ENCODE data around the gene UBFD1.
"Not testable (repeated sequence)": the region's sequence is repeated elsewhere in the genome, so short reads cannot be mapped to it uniquely, and the experiment has no call there.

Gene UBFD1

DNA sequence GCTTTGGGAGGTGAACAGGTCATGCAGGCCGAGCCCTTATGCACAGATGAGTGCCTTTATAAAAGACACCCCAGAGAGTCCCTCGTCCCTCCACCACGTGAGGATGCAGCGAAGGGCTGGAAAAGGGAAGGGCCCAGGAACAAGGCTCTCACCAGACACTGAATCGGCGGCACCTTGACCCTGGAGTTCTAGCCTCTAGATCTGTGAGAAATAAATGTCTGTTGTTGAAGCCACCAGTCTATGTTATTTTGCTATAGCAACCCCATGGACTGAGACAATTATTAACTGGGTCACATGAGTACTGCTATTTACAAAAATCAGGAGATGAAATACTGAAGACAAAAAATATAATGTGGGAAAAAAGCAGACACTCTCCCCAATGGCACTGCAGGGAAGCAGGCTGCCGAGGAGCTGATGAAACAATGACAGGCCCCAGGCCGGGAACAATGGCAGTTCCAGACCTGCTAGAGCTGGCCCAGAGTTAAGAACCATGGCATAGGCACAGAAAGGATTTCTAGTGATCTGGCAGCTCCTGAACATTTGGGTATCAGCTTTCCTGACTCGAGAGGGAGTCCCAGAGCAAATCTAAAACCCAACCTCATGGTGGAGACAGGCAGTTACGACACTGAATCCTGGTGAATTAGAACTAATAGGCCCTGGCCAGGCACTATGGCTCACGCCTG lies 29.4 kb upstream of the UBFD1 start:
- DNase-seq (ENCODE audit: low read depth) = no peak

DNA sequence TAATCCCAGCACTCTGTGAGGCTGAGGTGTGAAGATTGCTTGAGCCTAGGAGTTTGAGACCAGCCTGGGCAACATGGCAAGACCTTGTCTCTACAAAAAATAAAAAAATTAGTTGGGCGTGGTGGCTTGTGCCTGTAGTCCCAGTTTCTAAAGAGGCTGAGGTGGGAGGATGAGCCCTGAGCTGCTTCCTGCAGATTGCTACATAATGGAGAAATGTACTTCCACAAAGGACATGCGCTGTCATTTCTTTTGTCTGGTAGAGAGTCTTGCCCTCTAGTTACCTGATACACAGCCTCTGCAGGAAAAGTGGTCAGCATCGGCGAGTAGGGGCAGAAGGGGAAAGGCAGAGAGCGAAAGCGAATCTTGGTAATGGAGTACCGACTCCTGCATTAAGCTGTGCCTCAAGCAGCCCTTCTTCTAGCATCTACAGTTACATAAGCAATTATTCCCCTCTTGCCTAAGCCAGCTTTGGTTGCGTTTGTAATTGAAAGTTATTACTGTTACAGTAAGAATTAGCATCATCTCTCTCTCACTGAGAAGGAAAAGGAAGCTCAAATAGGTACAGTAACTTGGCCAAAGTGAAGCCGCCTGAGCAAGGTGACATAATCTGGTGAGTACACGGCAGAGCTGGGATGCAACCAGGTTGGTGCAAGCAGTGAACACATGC lies 28.8 kb upstream of the UBFD1 start:
- DNase-seq (ENCODE audit: low read depth) = no peak

DNA sequence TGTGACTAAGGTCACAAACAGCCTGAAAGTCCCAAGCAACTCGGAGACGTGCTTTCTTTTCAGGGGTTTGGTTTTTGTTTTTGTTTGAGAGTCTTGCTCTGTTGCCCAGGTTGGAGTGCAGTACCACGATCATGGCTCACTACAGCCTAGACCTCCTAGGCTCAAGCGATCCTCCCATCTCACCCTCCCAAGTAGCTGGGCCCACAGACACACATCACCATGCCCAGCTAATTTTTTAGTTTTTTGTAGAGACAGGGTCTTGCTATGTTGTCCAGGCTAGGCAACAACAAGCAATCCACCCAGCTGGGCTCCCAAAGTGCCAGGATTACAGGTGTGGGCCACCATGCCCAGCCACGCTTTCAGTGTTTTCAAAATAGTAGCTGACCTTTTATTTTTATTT lies 27.5 kb upstream of the UBFD1 start:
- no peak for DNase-seq (ENCODE audit: low read depth)

DNA sequence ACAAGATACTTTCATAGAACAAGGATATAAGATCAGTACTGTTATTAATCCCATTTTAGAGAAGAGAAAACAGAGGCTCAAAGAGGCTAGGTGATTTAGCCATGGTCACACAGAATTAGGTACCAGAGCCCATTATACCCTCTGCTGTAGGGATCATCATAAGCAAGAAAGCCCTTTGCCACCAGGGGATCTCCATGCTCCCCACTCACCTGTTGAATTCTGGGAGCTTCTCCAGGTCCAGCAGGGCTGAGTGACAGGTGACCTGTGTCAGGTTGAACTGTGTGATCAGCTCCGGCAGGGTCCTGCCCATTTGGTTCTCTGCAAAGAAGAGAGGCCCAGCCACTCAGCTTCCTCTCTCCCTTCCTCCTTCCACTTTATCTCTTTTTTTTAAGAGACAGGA lies 25.1 kb upstream of the UBFD1 start:
- DNase-seq (ENCODE audit: low read depth) = no peak

DNA sequence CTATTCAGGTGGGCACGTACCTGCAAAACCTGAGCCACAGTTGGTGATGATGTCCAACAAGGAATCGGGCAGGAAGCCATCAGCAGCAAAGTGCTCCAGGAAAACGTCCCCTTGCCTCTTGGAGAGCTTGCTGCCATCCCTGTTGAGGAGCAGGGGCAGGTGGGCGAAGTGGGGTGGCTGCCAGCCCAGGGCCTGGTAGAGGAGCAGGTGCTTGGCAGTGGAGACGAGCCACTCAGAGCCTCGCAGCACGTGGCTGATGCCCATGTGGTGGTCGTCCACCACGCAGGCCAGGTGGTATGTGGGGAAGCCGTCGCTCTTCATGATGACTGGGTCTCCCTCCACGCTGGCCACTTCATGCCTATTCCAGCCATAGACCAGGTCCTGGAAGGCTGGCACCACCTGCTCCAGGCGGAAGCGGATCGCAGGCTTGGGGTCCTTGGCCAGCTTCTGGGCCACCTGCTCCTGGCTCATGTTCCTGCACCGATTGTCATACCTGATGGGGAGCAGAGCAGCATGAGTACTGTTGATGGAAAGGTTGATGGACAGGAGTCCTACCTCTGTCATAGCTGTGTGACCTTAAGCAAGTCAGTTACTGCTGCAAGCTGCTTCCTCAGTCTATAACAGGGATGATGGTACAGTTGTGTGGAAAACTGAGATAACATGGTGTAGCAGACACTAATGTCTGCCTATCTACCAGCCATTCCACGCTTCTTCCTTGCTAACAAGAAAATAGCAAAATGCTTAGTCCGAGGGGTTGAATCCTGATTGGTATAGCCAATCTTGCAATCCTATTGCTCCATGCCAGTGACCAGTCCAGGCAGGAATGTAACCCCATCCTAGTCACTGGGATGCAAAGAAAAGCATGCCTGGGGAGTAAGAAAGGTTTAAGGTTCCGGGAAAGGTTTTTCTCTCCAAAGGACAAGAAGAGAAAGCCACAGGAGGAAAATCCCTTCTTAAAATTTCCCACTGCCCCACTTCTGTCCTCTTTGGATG lies 22.4 kb upstream of the UBFD1 start:
- DNase-seq (ENCODE audit: low read depth) = no peak

DNA sequence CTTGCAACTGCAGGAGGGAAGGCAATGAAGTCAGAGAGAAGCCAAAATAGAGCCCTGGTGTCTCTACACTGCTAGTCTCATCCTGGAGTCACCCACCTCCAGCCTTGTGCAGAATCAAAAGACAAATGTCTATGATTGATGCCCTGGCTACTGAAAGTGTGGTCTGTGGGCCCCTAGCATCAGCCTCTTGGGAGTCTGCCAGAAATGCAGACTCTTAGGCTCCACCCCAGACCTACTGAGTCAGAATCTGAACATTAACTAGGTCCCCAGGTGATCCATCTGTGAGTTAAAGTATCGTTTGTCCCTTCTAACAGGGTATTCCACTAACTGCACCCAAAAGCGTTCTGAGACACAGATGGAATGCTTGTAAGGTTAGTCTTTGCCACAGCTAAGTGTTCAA lies 21.6 kb upstream of the UBFD1 start:
- DNase-seq (ENCODE audit: low read depth) = no peak

DNA sequence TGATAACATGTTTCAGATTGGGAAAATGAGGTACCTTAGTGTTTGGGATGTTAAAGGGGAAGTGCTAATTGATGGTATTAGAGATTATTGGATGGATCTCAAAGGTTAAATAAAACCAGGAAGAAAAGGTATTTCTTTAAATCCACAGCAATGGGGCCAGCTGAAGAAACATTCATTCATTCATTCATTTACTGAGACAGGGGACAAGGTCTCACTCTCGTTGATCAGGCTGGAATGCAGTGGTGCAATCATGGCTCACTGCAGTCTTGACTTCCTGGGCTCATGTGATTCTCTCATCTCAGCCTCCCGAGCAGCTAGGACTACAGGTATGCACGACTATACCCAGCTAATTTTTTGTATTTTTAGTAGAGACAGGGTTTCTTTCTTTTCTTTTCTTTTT lies 20.1 kb upstream of the UBFD1 start:
- DNase-seq (ENCODE audit: low read depth) = no peak

DNA sequence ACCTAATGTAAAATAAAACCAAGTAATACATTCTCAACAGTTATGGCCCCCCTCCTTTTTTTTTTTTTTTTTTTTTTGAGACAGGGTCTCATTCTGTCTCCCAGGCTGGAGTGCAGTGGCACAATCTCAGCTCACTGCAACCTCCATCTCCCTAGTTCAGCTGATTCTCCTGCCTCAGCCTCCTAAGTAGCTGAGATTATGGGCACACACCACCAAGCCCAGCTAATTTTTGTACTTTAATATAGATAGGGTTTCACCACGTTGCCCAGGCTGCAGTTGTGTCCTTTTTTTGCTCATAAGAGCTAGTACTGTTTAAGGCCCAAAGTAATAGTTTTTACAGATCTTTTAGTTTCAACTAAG lies 18.6 kb upstream of the UBFD1 start:
- no peak for DNase-seq (ENCODE audit: low read depth)

DNA sequence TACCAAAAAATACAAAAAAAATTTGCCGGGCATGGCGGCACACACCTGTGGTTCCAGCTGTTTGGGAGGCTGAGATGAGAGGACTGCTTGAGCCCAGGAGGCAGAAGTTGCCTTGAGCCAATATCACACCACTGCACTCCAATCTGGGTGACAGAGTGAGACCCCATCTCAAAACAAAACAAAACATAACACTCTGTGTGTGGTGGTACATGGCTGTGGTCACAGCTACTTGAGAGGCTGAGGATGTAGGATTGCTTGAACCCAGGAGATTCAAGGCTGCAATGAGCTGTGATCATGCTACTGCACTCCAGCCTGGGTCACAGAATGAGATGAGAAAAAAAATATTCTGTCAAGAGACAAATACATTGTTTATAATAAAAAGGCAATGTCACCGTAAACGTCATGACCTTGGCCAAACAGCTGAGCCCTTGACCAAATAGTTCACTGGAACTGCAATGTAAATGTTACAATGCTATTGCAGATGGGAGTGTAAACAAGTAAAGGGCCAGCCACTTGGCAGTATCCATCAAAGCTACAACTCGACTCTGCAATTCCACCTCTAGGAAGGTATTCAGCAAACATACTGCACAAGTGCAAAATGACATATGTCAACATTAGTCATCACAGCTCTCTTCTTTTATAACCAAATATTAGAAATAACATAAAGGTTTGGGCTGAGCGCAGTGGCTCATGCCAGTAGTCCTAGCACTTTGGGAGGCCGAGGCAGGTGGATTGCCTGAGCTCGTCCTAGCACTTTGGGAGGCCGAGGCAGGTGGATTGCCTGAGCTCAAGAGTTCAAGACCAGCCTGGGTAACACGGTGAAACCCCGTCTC lies 17.3 kb upstream of the UBFD1 start:
- DNase-seq (ENCODE audit: low read depth) = no peak

DNA sequence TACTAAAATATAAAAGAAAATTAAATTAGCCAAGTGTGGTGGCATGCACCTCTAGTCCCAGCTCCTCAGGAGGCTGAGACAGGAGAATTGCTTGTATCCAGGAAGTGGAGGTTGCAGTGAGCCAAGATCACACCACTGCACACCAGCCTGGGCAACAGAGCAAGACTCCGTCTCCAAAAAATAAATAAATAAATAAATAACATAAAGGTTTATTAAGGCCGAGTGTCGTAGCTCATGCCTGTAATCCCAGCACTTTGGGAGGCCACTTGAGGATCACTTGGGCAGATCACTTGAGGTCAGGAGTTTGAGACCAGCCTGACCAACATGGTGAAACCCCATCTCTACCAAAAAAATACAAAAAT lies 16.7 kb upstream of the UBFD1 start:
- not testable (repeated sequence) for DNase-seq (ENCODE audit: low read depth)

DNA sequence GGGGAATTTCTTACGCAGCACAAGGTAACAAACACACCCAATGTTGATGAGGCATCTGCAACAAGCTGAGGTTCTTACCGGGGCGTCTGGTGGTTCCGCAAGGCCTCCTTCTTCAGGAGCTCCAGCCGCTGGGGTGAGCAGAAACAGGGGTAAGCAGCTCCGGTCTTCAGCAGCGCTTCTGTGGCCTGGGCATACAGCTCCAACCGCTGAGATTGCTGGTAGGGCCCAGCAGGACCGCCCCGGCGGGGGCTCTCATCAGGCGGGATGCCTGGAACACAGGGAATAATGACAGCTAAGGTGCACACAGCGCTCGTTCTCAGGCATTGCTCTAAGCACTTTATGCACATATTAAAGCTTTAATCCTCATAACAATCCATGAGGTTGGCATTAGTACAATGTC lies 13.1 kb upstream of the UBFD1 start:
- no peak for DNase-seq (ENCODE audit: low read depth)

DNA sequence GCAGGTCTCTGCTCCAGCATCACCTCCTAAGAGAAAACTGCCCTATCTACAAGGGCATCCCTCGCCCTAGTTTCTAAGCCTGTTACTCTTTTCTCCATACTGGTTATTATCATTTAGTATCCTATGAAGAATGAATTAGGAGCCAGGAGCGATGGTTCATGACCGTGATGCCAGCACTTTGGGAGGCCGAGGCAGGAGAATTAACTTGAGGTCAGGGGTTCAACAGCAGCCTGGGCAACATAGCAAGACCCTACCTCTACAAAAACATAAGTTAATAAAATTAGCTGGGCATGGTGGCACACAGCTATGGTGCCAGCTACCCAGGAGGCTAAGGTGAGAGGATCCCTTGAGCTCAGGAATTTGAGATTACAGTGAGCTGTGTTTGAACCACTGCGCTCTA lies 7.6 kb upstream of the UBFD1 start:
- no peak for DNase-seq (ENCODE audit: low read depth)

DNA sequence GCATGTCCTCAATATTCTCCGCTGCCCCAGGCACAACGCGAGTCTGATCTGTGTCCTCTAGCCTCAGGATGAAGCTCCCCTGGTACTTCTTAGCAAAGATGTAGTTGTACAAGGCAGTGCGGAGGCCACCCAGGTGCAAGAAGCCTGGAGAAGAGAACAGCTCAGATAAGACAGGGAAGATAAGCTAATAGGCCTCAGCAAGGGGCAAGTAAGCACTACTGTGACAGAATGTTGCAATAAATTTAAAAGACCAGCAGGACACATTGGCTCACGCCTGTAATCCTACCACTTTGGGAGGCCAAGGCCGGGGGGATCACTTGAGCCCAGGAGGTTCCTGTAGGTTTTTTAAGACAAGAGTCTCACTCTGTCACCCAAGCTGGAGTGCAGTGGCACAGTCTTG lies 5.4 kb upstream of the UBFD1 start:
- no peak for DNase-seq (ENCODE audit: low read depth)

DNA sequence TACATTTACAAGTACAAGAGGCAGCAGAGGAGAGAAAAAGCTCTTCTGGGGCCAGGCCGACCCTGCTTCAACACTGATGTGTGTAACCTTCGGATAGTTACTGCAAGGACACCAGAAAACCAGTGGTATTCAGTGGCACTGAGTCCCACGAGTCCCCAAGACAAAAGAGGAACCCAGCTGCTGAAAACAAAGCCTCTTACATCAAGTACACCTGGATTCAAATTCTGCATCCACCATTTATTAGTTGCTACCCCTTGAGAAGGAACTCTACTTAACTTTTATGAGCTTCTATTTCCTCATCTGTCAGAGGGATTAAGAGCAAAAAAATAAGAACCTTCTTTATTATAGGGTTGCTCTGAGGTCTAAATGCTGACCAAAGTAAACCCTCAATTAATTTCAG lies 3.0 kb upstream of the UBFD1 start:
- DNase-seq (ENCODE audit: low read depth) = no peak

DNA sequence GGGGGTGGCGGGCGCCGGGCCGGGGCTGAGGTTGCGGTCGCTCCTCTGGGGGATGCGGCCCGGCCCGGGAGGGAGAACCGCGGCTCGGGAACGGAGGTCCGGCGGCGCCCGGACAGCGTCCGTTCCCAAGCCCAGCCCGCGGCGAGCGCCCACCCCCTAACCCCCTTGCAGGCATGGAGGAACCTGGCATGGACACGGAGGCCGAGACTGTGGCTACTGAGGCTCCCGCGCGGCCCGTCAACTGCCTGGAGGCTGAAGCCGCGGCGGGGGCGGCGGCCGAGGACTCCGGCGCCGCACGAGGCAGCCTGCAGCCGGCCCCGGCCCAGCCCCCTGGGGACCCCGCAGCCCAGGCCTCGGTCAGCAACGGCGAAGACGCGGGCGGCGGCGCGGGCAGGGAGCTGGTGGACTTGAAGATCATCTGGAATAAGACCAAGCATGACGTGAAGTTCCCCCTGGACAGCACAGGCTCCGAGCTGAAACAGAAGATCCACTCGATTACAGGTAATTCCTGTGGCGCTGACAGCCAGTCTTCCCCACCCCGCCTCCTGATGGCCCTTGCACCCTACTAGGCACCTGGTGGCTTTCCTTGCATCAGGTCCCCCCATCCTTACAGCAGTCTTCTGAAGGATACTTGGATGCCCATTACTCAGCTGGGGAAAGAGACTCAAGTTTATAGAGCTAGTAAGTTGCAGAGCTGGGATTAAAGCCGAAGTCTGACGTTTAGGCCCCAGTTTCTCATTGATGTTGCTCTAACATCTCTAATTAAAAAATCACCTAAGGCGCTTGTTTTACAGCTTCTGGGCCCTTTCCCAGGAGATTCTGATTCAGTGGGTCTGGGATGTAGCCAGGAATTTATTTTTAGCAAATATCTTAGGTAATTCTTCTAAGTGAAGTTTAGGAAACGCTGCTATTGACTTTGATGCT lies 514 bp downstream of the UBFD1 start:
- DNase-seq (ENCODE audit: low read depth) = no peak

DNA sequence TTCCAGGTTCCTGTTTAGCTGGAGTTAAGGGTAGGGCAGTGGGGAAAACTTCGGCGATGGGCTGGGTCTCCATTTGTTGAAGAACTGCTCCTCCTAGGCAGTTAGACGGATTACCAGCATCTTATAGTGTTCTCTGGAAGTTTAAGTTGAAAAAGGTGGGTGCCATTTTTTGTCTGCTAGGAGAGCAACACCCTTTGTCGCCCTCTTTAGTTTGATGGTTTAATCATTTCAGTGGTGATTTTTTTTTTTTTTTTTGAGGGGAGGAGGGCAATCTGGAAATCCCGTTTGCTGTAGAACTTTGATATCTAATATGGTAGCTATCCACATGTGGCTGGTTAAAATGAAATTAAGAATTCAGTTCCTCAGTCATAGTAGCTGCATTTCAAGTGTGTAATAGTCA lies 4.1 kb downstream of the UBFD1 start:
- no peak for DNase-seq (ENCODE audit: low read depth)

DNA sequence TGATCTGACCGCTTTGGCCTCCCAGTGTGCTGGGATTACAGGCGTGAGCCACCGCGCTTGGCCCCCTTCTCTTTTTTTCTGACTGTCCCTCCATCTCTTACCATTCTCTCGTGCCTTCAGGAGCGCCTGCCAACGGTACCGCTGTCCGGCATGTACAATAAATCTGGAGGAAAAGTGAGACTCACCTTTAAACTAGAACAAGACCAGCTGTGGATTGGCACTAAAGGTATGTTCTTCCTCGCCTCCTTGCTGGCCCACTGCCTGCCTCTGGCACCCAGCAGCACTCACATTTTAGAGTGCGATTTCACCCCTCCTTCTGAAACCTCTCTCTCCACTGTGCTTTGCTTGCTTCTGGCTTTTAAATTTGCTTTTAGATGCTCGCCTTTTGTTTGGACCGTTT lies 5.0 kb downstream of the UBFD1 start:
- no peak for DNase-seq (ENCODE audit: low read depth)

DNA sequence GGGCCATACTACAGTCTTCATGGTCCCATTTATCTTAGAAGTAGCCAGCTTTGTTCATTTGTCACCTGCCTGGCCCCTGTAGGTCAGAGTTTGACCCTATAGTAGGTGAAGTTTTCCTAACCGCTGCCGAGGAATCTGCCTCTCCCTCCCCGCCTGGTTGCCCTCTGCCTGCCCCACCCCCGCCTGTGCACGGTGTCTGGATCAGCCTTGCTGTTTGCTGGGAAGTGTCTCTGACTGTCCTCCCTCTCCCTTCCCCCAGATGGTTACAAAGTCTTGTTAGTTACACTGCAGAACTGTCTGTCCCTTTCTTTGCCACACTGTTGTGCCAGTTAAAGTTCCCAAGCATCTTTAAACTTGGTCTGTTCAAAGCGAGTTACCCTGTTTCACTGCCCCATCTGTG lies 5.7 kb downstream of the UBFD1 start:
- no peak for DNase-seq (ENCODE audit: low read depth)

DNA sequence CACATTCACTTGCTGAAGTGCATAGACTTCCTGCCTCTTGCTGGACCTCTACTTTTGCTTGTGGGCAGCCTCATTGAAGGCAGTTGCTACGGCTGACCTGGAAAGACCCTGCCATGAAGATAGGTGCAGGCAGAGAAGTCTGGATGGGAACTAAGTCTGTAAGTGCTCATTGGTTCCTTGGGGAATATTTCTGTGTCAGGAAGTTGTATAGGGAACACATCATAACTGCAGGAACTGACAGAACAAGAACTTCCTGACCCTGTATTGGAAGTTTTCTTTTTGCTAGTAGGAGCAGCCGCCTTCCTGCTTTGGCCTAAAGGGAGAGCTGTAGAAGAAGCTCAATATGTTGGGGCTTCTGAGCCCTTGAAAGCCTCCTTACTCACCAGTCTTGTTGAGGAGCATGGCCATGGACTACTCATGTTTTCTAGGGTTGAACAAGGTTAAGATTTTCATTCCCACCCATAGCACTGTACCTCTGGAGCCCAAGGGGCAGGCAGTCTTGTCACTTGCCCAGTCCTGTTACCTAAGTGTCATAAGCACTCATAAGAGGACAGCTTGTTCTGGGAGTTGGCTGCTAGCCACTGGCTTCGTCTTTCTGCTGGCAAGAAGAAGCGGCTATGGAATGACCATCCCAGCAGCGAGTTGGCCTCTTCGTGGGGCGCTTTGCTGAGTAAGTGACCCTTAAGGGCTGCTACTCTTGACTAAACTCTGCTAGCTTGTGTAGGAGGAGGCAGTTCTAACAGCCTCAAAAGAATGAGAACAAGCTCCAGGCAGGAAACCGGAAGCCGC lies 7.2 kb downstream of the UBFD1 start:
- DNase-seq (ENCODE audit: low read depth) = no peak

DNA sequence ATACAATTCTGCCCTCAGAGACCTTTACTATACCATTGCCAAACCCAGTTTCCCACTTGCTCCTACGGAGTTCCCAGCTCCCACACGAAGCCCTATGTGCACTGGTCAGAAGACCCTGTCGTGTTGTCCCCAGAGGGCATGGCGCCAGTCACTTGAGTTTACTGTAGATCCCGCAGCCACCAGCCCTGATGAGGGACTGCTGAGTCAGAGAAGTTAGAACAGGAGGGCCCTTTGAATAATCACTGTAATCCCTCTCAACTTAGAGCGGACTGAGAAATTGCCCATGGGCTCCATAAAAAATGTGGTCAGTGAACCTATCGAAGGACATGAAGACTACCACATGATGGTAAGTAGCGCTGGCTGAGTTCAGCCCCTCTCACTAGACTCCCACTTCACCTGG lies 9.2 kb downstream of the UBFD1 start:
- no peak for DNase-seq (ENCODE audit: low read depth)
